ENCODE measurements around the gene ETAA1.

Gene ETAA1

GRCh38 chr2:67397143-67397986 is at the start of gene ETAA1:
TSS of gene ETAA1 (plus strand) at chr2:67397333. CDS start at chr2:67397449, 116 bp downstream.
- peak; percentile 18 to 94 (median 85) for DNase-seq

GRCh38 chr2:67366832-67367412 is 30.2 kb upstream of the ETAA1 start:
- no peak for DNase-seq

GRCh38 chr2:67374481-67374880 is 22.7 kb upstream of the ETAA1 start:
- DNase-seq: no peak

GRCh38 chr2:67374949-67375348 is 22.2 kb upstream of the ETAA1 start:
- no peak for DNase-seq

- no peak for DNase-seq
Measured at GRCh38 chr2:67378555-67378954, 18.6 kb upstream of the ETAA1 start.

GRCh38 chr2:67379048-67379447 is 18.1 kb upstream of the ETAA1 start:
- DNase-seq: no peak

- DNase-seq: no peak
Measured at GRCh38 chr2:67384123-67384822, 12.9 kb upstream of the ETAA1 start.

GRCh38 chr2:67388680-67389079 is 8.5 kb upstream of the ETAA1 start:
- no peak for DNase-seq

- no peak for DNase-seq
Measured at GRCh38 chr2:67389286-67389685, 7.8 kb upstream of the ETAA1 start.

GRCh38 chr2:67389788-67390187 is 7.3 kb upstream of the ETAA1 start:
- no peak for DNase-seq

GRCh38 chr2:67393237-67393636 is 3.9 kb upstream of the ETAA1 start:
- DNase-seq: no peak

GRCh38 chr2:67394734-67395133 is 2.4 kb upstream of the ETAA1 start:
- DNase-seq: no peak

GRCh38 chr2:67399144-67399543 is 2.0 kb downstream of the ETAA1 start:
- DNase-seq: no peak

- DNase-seq: no peak
Measured at GRCh38 chr2:67399831-67400489, 2.8 kb downstream of the ETAA1 start.

GRCh38 chr2:67400560-67401485 is 3.7 kb downstream of the ETAA1 start:
- DNase-seq: no peak

GRCh38 chr2:67408346-67408745 is 11.2 kb downstream of the ETAA1 start:
- DNase-seq: no peak

- DNase-seq: no peak
Measured at GRCh38 chr2:67412424-67412823, 15.3 kb downstream of the ETAA1 start.

GRCh38 chr2:67414867-67415266 is 17.7 kb downstream of the ETAA1 start:
- DNase-seq: no peak

- DNase-seq: no peak
Measured at GRCh38 chr2:67416136-67416535, 19.0 kb downstream of the ETAA1 start.

- DNase-seq: no peak
Measured at GRCh38 chr2:67423489-67423888, 26.4 kb downstream of the ETAA1 start.

GRCh38 chr2:67436221-67436620 is 39.1 kb downstream of the ETAA1 start:
- no peak for DNase-seq
